HG02970 (cell line): ENCODE measurements around the gene CENPS.
A peak's percentile ranks its signal among the peaks of the same experiment; 100 is the strongest.
"Not testable (repeated sequence)": the region's sequence is repeated elsewhere in the genome, so short reads cannot be mapped to it uniquely, and the experiment has no call there.

Source experiments
- ATAC-seq: cut with Tn5 transposase; IDR thresholded peaks from one replicate; pipeline ENCODE4 v1.9.1; 2021; ENCODE audit warnings: mild to moderate bottlenecking, moderate library complexity, moderate number of reproducible peaks; ENCODE audit not compliant: unreplicated experiment, low FRiP score

CENPS gene

GRCh38 chr1:10450156-10450814, 20.1 kb downstream of the CENPS start:
- ATAC-seq: no peak

DNA sequence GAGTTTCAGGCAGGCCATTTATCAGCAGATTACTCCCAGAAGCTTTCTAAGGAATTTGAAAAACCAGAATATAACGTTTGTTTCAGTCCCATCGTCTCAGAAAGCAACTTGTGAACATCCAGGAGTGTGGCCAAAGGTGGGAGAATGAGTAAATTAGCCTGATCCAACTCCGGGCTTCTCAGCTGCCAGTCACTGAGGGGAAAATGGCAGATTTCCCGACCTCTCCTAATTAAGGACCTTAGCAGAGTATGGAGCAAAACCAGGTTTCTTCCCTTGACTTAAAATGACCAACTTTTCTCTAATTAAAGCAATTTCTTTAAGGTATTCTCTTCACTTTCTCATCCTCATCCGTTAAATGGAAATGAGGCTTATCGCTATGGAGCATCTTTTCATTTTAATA, 20.6 kb downstream of the CENPS start:
- no peak for ATAC-seq

DNA sequence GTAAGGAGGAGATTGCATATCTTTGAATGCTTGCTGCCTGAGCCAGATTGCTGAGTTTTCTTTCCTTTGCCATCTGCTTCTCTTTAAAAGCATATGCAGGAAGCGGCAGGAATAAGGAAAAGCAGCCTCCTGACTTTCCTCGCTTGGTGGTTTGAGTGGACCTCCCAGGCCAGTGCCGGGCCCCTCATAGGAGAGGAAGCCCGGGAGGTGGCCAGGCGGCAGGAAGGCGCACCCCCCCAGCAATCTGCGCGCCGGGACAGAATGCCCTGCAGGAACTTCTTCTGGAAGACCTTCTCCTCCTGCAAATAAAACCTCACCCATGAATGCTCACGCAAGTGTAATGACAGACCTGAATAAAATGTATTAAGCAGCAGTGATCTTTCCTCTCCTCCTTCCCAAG, 21.1 kb downstream of the CENPS start:
- ATAC-seq: no peak

GRCh38 chr1:10456048-10456447, 25.8 kb downstream of the CENPS start:
- ATAC-seq: no peak

DNA sequence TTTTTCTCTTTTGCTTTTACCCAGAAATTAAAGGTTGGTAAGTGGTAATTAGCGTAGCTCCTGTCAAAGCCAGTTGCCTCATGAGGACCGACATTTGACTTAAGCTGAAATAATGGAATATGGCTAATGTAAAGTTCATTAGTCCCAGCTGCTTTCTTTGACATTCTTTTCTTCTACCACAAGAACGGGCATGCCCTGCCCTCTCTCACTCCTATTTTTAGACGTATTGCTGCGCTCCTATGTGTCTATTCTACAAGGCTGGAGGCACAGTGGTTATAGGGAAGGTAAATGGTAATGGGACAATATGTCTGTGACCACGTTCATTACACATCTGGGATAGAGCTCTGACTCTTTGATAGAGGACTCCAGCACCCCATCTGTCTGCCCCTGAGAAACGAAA, 26.4 kb downstream of the CENPS start:
- no peak for ATAC-seq

DNA sequence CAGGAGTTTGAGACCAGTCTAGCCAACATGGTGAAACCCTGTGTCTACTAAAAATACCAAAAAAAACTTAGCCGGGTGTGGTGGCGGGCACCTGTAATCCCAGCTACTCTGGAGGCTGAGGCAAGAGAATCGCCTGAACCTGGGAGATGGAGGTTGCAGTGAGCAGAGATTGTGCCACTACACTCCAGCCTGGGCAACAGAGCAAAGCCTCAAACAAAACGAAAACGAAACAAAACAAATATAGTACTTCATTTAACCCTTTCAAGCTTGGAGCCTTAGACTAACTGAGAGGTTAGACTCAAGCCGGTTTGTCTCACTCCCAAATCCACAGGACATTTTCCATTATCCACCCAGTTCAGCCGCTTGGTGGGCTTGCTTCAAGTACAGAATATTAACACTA, 27.2 kb downstream of the CENPS start:
- not testable (repeated sequence) for ATAC-seq

DNA sequence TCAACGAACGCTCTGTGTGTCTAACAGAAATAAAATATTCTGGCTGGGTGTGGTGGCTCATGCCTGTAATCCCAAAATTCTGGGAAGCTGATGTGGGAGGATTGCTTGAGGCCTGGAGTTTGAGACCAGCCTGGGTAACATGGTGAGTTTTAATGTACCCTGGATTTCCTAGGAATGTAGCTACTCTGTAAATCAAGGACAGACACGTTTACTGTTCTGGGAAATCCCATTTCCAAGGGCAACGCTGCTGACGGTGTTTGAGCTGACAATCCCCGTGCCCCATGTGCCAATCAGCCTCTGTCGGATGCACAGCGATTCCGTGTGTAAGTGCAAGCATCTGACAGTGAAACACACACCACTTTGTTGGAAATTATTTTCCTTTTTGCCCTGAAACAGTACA, 27.6 kb downstream of the CENPS start:
- no peak for ATAC-seq

DNA sequence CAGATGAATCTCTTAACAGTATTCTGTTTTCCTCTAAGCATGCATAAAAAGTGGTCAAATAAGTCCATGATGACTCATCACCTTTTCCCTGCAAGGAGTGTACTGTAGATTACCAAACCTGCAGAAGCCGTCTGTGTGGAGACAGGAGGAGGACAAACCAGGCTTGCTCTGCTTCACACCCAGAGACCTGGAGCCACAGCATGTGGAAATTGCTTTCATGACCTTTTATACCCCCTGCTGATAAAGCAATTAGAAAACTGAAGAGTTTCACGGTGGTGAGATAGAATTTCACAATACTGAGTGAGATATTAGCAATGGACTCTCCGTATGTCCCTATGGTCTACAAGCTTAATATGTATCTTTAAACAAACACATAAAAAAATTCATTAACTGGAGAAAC, 29.0 kb downstream of the CENPS start:
- no peak for ATAC-seq

GRCh38 chr1:10467078-10467477, 36.8 kb downstream of the CENPS start:
- ATAC-seq: no peak

DNA sequence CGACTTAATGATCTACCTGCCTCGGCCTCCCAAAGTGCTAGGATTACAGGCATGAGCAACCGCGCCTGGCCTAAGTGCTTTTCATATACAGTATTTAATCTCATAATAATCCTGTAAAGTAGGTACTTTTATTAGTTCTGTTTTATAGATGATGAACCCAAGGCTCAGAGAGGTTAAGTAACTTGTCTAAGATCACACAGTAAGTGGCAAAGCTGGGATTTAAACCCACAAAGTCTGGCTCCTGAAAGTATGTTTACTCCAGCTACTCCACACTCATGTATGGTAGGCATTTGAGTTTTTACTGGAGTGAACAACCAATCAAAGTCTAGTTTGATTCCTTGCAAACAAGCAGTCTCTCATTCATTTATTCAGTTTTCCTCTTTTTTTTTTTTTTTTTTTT, 39.8 kb downstream of the CENPS start:
- no peak for ATAC-seq

DNA sequence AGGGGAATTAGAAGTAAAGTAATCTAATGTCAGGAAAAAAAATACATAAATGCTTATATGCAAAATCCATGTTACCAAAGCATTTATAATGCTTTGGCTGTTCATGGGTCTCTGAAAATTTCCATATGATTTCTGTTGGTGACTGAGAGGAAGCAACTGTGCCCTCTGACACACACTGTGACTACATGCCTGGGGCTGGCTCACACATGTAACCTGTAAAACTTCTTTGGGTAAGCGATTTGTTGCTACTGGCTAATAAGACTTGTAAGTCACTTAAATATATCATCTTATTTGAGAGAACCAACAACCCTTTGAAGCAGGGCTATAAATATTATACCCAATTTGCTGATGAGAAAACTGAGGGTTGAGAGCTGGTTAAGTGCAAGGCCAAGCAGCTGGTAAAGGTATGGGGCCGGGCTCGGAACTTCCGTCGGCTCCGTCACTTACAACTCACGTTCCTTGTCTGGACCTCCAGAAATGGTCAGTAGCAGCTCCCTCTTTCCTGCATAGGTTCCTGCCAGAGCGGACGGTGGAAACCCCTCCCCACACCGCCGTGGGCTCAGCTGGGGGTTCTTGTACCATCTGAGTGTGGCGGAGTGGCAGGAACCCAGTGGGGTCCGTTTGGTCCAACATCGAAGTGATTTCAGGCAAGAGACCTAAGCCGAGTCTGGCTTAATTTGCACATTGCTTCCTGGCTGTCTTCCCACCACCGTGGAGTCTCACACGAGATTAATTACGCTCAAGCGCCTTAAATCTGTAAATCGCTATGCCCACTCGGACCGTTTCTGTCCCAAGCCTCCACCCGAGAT, 41.4 kb downstream of the CENPS start:
- no peak for ATAC-seq

- ATAC-seq: peak; percentile 79
Measured at GRCh38 chr1:10472220-10473144, 42.2 kb downstream of the CENPS start, which contains the start of gene DFFA. DFFA (minus strand) TSS chr1:10472529; CDS start chr1:10472458, 71 bp downstream.

GRCh38 chr1:10473145-10473765, 43.0 kb downstream of the CENPS start:
- no peak for ATAC-seq

DNA sequence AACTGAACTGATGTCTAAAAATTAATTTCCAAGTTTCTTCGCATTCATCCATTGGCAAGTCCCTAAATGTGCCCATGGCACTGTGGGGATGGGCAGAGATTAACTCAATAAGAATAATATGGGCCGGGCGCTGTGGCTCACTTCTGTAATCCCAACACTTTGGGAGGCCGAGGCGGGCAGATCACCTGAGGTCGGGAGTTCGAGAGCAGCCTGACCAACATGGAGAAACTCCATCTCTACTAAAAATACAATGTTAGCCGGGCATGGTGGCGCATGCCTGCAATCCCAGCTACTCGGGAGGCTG, 44.0 kb downstream of the CENPS start:
- ATAC-seq: not testable (repeated sequence)

DNA sequence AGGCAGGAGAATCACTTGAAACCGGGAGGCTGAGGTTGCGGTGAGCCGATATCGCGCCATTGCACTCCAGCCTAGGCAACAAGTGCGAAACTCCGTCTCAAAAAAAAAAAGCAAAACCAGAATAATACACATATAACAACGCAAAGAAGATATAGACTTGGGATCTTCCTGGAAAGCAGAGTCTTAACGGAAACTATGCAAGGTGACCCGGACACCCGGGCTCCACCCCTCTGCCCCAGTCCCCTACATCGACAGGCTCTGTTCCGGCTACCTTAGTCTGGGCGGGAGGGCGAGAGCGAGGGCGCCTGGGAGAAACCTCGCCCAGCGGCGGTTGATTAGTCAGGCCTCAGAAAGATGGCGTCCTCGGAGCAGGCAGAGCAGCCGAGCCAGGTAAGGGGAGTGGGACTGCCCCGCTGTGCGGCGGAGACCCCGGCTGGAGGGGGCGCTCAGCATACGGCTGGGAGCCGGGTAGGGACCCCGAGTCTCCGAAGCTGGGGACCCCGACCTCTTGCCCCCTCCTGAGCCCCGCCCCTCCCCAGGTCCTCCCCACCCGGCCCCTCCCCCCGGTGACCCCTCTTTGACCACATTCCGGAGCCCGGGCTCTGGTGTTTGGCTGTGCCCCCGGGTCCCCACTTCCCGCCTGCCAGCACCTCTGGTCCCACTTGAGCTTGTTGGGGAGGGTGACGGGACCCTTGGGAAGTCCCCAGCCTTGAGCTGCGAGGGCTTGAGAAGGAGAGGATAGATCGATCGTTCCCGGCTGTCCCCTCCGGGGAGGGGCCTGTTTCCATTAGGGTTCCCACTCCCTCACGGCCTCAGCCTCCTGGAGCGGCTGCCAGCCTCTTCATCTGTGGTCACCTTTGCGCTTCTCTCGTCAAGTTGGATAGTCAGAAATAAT, 44.6 kb downstream of the CENPS start, which contains the start of gene PEX14:
Gene PEX14, plus strand, starts transcription at position 338 of the 895 bp plus-strand sequence. Its CDS starts 17 bp downstream, at position 355.
- peak; percentile 41 for ATAC-seq

GRCh38 chr1:10475510-10475909, 45.3 kb downstream of the CENPS start:
- ATAC-seq: no peak

DNA sequence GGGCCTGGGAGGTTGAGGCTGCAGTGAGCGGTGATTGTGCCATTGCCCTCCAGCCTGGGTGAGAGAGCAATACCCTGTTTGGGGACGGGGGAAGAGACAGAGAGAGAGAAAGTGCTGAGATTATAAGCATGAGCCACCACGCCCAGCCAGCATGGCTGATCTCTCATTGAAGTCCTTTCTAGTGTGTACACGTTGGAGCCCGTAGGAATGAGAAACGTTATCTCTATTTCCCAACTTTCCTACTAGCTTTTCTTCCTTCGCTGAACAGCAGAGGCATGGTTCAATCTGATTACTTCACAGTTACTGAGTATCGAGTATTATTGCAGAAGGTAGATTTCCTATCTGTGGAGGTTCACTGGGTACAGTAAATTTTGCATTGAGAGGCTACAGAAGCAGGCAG, 49.1 kb downstream of the CENPS start:
- ATAC-seq: no peak

DNA sequence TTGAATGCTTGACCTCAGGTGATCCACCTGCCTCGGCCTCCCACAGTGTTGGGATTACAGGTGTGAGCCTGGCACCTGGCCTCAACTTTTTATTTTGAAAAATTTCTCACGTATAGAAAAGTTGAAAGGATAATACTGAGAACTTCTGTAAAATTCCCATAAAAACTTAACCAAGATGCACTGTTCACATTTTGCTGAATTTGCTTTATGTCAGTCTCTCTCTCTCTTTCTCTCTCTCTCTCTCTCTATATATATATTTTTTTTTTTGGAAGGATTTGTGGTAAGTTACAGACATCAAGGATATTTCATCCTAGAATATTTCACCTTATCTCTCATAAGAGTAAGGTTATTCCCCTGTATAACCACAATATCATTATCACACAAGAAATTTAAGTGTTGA, 50.4 kb downstream of the CENPS start:
- no peak for ATAC-seq

DNA sequence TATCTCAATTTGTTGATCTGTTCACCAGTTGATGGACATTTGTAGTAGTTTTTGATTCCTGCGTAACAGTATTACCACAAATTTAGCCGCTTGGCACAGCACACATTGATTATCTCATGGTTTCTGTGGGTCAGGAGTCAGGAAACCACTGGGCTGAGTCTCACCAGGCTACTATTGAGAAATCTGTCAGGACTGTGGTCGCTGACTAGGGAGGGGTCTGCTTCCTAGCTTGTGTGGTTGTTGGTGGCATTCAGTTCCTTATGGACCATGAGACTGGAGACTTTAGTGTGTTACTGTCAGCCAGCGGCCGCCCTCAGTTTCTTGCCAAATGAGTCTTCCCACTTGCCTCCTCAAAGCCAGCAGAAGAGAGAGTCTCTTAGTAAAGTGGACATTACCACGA, 54.3 kb downstream of the CENPS start:
- no peak for ATAC-seq
